ENCODE measurements around the gene IL12A.

DNA sequence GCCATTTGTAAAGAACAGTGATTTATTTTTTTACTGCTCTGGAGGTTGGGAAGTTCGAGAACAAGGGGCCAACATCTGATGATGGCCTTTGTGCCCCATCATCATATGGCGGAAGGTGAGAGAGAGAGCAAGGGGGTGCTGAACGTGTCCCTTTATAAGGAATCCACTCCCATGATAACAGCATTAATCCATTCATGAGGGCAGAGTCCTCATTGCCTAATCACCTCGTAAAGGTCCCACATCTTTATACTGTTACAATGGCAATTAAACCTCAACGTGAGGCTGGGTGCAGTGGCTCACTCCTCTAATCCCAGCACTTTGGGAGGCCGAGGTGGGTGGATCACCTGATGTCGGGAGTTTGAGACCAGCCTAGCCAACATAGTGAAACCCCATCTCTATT, 8.3 kb downstream of the IL12A start:
- TF ChIP-seq, protein P1, sequence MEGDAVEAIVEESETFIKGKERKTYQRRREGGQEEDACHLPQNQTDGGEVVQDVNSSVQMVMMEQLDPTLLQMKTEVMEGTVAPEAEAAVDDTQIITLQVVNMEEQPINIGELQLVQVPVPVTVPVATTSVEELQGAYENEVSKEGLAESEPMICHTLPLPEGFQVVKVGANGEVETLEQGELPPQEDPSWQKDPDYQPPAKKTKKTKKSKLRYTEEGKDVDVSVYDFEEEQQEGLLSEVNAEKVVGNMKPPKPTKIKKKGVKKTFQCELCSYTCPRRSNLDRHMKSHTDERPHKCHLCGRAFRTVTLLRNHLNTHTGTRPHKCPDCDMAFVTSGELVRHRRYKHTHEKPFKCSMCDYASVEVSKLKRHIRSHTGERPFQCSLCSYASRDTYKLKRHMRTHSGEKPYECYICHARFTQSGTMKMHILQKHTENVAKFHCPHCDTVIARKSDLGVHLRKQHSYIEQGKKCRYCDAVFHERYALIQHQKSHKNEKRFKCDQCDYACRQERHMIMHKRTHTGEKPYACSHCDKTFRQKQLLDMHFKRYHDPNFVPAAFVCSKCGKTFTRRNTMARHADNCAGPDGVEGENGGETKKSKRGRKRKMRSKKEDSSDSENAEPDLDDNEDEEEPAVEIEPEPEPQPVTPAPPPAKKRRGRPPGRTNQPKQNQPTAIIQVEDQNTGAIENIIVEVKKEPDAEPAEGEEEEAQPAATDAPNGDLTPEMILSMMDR (optimal IDR thresholded peaks at IDR 0.05 in 1 of 3, IDR thresholded peaks at IDR 0.05 in 1 of 3, conservative IDR thresholded peaks at IDR 0.05 in 1 of 3; ENCODE audit: extremely low read depth in 1 of 3, insufficient read depth in 2 of 3, low read length in 3 of 3): no peak
- TF ChIP-seq EZH2 (IDR thresholded peaks at IDR 0.05; ENCODE audit: low read length): no peak
